ENCODE results near the gene APOC3.

DNA sequence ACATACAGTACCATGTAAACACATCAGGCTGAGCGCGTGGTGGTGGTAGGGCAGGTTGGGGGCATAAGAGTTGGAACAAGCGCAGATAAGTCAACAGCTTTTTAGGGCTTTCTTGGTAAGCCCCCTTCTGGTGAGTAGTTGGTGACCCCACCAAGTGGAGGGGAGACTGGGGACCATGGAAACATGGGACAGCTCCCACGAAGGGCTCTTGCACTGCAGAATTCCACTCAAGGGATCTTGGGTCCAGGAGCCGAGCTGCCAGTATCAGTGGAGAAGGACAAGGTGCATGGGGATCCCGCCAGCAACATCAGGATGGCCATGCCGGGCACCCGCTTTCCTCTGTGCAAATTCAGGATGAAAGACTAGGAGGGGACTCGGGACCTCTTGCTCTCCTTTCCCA is 14.0 kb downstream of the APOC3 start:
- TF ChIP-seq, protein P1, sequence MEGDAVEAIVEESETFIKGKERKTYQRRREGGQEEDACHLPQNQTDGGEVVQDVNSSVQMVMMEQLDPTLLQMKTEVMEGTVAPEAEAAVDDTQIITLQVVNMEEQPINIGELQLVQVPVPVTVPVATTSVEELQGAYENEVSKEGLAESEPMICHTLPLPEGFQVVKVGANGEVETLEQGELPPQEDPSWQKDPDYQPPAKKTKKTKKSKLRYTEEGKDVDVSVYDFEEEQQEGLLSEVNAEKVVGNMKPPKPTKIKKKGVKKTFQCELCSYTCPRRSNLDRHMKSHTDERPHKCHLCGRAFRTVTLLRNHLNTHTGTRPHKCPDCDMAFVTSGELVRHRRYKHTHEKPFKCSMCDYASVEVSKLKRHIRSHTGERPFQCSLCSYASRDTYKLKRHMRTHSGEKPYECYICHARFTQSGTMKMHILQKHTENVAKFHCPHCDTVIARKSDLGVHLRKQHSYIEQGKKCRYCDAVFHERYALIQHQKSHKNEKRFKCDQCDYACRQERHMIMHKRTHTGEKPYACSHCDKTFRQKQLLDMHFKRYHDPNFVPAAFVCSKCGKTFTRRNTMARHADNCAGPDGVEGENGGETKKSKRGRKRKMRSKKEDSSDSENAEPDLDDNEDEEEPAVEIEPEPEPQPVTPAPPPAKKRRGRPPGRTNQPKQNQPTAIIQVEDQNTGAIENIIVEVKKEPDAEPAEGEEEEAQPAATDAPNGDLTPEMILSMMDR (IDR thresholded peaks at IDR 0.05): no peak
- TF ChIP-seq POLR2A (IDR thresholded peaks at IDR 0.05) (no peak), POLR2AphosphoS5 (IDR thresholded peaks at IDR 0.05) (no peak)
